Neural progenitor cell (in vitro differentiated cells): ENCODE data around the gene IL22RA2. TPM values are rescaled to one million over a fixed set of nuclear protein-coding genes. Genes with fewer than 3 reads are reported as not detected.

ENCODE experiments used
- DNase-seq: peaks from one replicate; pipeline ENCODE4 v3.0.0-alpha.2; 2016; ENCODE audit warnings: low spot score
- H2AFZ ChIP-seq: fragments of 200-600 bp; sonication (generic); replicated peaks from 2 replicates; pipeline ENCODE4 v1.6.1; 2016; ENCODE audit warnings: antibody characterized with exemption
- H3F3A ChIP-seq: fragments of 200-600 bp; sonication (generic); 2 replicates; pipeline ENCODE4 v1.6.1; 2016; ENCODE audit warnings: antibody characterized with exemption, low read depth
- H3K27ac ChIP-seq: fragments of 200-600 bp; sonication (generic); 2 replicates; pipeline ENCODE4 v1.5.1; 2016; ENCODE audit warnings: mild to moderate bottlenecking
- H3K27me3 ChIP-seq: fragments of 200-600 bp; sonication (generic); 2 replicates; pipeline ENCODE4 v1.6.1; 2016; ENCODE audit warnings: mild to moderate bottlenecking, moderate library complexity
- H3K36me3 ChIP-seq: fragments of 200-600 bp; sonication (generic); 2 replicates; pipeline ENCODE4 v1.5.1; 2016
- H3K4me1 ChIP-seq: fragments of 200-600 bp; sonication (generic); 2 replicates; pipeline ENCODE4 v1.6.1; 2016; ENCODE audit warnings: mixed run types
- H3K4me2 ChIP-seq: fragments of 200-600 bp; sonication (generic); 2 replicates; pipeline ENCODE4 v1.6.1; 2016
- H3K4me3 ChIP-seq: fragments of 200-600 bp; sonication (generic); 2 replicates; pipeline ENCODE4 v1.5.1; 2016
- H3K79me2 ChIP-seq: fragments of 200-600 bp; sonication (generic); 2 replicates; pipeline ENCODE4 v1.6.1; 2016; ENCODE audit warnings: low read depth
- H3K9ac ChIP-seq: fragments of 200-600 bp; sonication (generic); 2 replicates; pipeline ENCODE4 v1.6.1; 2016
- H3K9me3 ChIP-seq: fragments of 200-600 bp; sonication (generic); 2 replicates; pipeline ENCODE4 v1.5.1; 2016; ENCODE audit warnings: low read depth
- H4K20me1 ChIP-seq: fragments of 200-600 bp; sonication (generic); 2 replicates; pipeline ENCODE4 v1.6.1; 2016; ENCODE audit warnings: low read depth
- H3K27ac Mint-ChIP-seq: 3 replicates; pipeline ENCODE4 v1.8.0; 2021; ENCODE audit warnings: mixed read lengths
- H3K27me3 Mint-ChIP-seq: 2 replicates; pipeline ENCODE4 v1.8.0; 2022; ENCODE audit warnings: low read depth, mild to moderate bottlenecking, inconsistent platforms, moderate library complexity, mixed read lengths; ENCODE audit not compliant: insufficient read depth
- H3K36me3 Mint-ChIP-seq: 3 replicates; pipeline ENCODE4 v1.8.0; 2021; ENCODE audit warnings: mixed read lengths
- H3K4me1 Mint-ChIP-seq: 3 replicates; pipeline ENCODE4 v1.8.0; 2021; ENCODE audit warnings: mixed read lengths
- H3K4me3 Mint-ChIP-seq: 3 replicates; pipeline ENCODE4 v1.8.0; 2021; ENCODE audit warnings: mild to moderate bottlenecking, moderate library complexity, mixed read lengths
- H3K9me3 Mint-ChIP-seq: 3 replicates; pipeline ENCODE4 v1.8.0; 2020; ENCODE audit warnings: mixed read lengths
- EZH2 ChIP-seq: fragments of 200-600 bp; sonication (generic); IDR thresholded peaks from 2 replicates; pipeline ENCODE4 v1.6.1; 2017; ENCODE audit warnings: antibody characterized with exemption, mild to moderate bottlenecking, moderate library complexity
- EZH2phosphoT487 ChIP-seq: fragments of 200-600 bp; sonication (generic); IDR thresholded peaks from 2 replicates; pipeline ENCODE4 v1.6.1; 2017; ENCODE audit warnings: antibody characterized with exemption
- total RNA-seq: library from RNA; depleted of rRNA; stranded (reverse); fragments of >200 nt; gene quantifications from 2 replicates; pipeline ENCODE4 v1.2.3, GENCODE V29; 2015; ENCODE audit warnings: low replicate concordance
- TF ChIP-seq, protein P1 (sequence below): fragments of 200-600 bp; sonication (generic); IDR thresholded peaks from 2 replicates; pipeline ENCODE4 v1.5.1; 2017; ENCODE audit warnings: antibody characterized with exemption, mild to moderate bottlenecking

IL22RA2 gene
- total RNA-seq, 1 donor from 2014 or later: not detected

DNA sequence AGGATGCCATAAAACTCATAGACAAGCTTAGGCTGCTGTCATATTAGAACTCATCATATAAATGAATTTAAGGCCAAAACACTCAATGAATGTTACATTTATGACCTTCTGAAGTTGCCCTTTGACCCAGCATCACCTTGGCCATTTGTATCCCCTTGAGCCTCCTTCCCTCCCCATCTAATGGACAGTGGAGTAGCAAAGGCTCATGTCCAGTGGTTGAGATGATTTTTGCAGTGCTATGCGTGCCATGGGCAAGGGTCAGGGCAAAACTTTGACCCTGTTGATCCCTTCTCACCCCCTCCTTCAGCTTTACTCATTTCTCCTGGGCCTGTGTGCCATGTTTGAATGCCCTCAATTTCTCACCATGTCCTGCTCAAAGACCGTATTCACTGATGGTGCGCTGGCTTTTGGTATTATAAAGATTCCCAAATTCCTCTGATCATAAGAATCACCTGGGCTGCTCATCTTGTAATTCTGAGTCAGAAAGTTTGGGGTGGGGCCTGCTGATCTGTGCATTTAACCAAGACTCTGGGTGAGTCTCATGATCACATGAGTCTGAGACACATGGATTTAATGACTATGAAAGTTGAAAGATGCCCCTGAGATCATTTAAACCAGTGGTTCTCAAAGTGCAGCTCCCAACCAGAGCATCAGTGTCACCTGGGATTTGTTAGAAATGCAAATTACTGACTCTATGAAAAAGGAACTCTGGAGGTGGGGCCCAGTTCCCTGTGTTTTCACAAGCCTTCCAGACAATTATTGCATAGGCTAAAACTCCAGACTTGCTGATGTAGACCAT, 71.2 kb downstream of the IL22RA2 start:
- H3K27ac ChIP-seq: no peak overlapping the region
- no peak overlapping the region for H2AFZ ChIP-seq
- no peaks in the 10 kb centered on the region for H3K79me2 ChIP-seq
- H3K4me1 Mint-ChIP-seq: no peaks in the 10 kb centered on the region
- H3K27me3 Mint-ChIP-seq: no peaks in the 10 kb centered on the region
- no peaks in the 10 kb centered on the region for H3K4me1 ChIP-seq
- H3K36me3 Mint-ChIP-seq: no peaks in the 10 kb centered on the region
- peaks cover 4% of the 10 kb centered on the region for H3K9me3 ChIP-seq
- no peaks in the 10 kb centered on the region for H3K36me3 ChIP-seq
- no peak overlapping the region for H3K4me2 ChIP-seq
- no peaks in the 10 kb centered on the region for H3F3A ChIP-seq
- no peak overlapping the region for H3K27ac Mint-ChIP-seq
- TF ChIP-seq, protein P1, sequence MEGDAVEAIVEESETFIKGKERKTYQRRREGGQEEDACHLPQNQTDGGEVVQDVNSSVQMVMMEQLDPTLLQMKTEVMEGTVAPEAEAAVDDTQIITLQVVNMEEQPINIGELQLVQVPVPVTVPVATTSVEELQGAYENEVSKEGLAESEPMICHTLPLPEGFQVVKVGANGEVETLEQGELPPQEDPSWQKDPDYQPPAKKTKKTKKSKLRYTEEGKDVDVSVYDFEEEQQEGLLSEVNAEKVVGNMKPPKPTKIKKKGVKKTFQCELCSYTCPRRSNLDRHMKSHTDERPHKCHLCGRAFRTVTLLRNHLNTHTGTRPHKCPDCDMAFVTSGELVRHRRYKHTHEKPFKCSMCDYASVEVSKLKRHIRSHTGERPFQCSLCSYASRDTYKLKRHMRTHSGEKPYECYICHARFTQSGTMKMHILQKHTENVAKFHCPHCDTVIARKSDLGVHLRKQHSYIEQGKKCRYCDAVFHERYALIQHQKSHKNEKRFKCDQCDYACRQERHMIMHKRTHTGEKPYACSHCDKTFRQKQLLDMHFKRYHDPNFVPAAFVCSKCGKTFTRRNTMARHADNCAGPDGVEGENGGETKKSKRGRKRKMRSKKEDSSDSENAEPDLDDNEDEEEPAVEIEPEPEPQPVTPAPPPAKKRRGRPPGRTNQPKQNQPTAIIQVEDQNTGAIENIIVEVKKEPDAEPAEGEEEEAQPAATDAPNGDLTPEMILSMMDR: no peak
- TF ChIP-seq EZH2 (no peak), EZH2phosphoT487 (no peak)
- no peak overlapping the region for H3K4me3 ChIP-seq
- H3K9ac ChIP-seq: no peak overlapping the region
- H3K27me3 ChIP-seq: no peaks in the 10 kb centered on the region
- no peak overlapping the region for H3K4me3 Mint-ChIP-seq
- H4K20me1 ChIP-seq: no peaks in the 10 kb centered on the region
- H3K9me3 Mint-ChIP-seq: peaks cover 9% of the 10 kb centered on the region
- DNase-seq: no peak

DNA sequence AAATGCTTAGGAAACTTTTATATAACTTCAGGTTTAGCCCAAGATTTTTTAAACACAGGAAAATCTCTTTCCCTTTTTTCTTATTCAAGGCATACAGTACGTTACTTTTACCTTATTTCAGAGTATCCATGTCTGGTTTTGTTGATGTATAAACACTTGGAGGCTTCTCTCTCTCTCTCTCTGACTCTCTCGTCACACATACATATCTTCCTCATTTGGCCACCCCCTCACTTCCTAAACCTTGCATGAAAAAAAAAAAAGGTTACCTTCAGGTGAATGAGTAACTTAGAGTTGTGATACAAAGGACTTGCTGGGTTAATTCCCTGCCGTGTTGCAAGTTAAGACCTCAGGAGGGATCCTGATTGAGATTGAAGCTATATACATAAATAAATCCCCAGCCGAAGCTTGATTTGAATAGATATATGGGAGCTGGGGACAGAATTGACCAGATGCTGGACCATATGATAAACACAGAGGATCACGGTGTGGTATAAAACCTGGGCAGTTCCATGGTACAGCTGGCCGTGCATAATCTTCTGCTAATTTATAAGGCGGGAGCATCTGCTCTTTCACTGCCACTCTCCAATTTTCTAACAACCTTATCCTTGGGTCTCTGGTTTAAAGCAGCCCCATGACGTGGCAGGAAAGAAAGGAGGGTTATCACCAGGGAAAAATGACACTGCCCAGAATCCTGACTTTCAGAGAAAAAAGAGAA, 73.6 kb downstream of the IL22RA2 start:
- Mint-ChIP-seq H3K27ac (no peak overlapping the region), H3K27me3 (no peaks in the 10 kb centered on the region), H3K36me3 (no peaks in the 10 kb centered on the region), H3K4me3 (no peak overlapping the region), H3K9me3 (peaks cover 7% of the 10 kb centered on the region), H3K4me1 (peaks cover 1% of the 10 kb centered on the region)
- Histone ChIP-seq H4K20me1 (no peaks in the 10 kb centered on the region), H3K9ac (no peak overlapping the region), H3K4me2 (no peak overlapping the region), H2AFZ (no peak overlapping the region), H3K27ac (no peak overlapping the region), H3K27me3 (no peaks in the 10 kb centered on the region), H3K4me3 (no peak overlapping the region), H3K4me1 (no peaks in the 10 kb centered on the region), H3K79me2 (no peaks in the 10 kb centered on the region), H3F3A (no peaks in the 10 kb centered on the region), H3K36me3 (no peaks in the 10 kb centered on the region), H3K9me3 (peaks cover 4% of the 10 kb centered on the region)
- no peak for DNase-seq
- no peak for TF ChIP-seq EZH2
- TF ChIP-seq EZH2phosphoT487: no peak
- TF ChIP-seq, protein P1: no peak

DNA sequence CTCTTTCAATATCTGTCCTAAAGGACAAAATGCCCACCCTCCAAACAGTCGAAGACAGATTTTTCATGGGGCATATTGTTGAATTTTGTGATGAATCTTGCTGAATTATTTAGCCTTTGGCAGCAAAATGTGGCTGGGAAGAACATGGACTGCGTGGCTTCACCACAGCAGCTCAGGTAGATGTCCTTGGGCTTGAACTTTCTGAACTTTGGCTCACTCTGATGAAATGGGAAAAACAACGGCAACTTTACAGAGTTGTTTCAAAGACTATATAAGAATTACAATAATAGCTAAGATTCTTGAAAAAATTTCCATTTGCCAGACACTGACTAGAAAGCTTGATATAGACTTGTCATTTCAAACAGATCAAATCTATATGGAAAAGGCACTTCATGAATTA, 75.9 kb downstream of the IL22RA2 start:
- no peak overlapping the region for H3K9ac ChIP-seq
- Mint-ChIP-seq H3K4me1 (peaks cover 4% of the 10 kb centered on the region), H3K27me3 (no peaks in the 10 kb centered on the region), H3K36me3 (no peaks in the 10 kb centered on the region), H3K9me3 (peaks cover 3% of the 10 kb centered on the region), H3K4me3 (no peak overlapping the region), H3K27ac (no peak overlapping the region)
- no peak overlapping the region for H3K4me3 ChIP-seq
- H2AFZ ChIP-seq: no peak overlapping the region
- H3K27ac ChIP-seq: no peak overlapping the region
- H3F3A ChIP-seq: no peaks in the 10 kb centered on the region
- no peaks in the 10 kb centered on the region for H3K9me3 ChIP-seq
- H3K79me2 ChIP-seq: no peaks in the 10 kb centered on the region
- no peak for DNase-seq
- H3K36me3 ChIP-seq: no peaks in the 10 kb centered on the region
- no peaks in the 10 kb centered on the region for H3K4me1 ChIP-seq
- TF ChIP-seq EZH2: no peak
- TF ChIP-seq EZH2phosphoT487: no peak
- TF ChIP-seq, protein P1: no peak
- H4K20me1 ChIP-seq: no peaks in the 10 kb centered on the region
- no peaks in the 10 kb centered on the region for H3K27me3 ChIP-seq
- no peak overlapping the region for H3K4me2 ChIP-seq
